SU-DHL-6 (cell line): ENCODE results near the gene CLSTN2.

Source experiments
- H2AFZ ChIP-seq: fragments of 200-600 bp; sonication (generic); 2 replicates; pipeline ENCODE4 v1.6.1; 2014; ENCODE audit warnings: low read depth, mild to moderate bottlenecking, moderate library complexity, mixed read lengths, antibody characterized with exemption, low read length; ENCODE audit not compliant: severe bottlenecking
- H3F3A ChIP-seq: fragments of 200-600 bp; shearing (Covaris generic); 2 replicates; pipeline ENCODE4 v1.6.0; 2016; ENCODE audit warnings: antibody characterized with exemption, mild to moderate bottlenecking; ENCODE audit not compliant: insufficient read depth
- H3K27ac ChIP-seq: fragments of 200-600 bp; sonication (generic); 2 replicates; pipeline ENCODE4 v1.5.1; 2016; ENCODE audit warnings: low read depth, mild to moderate bottlenecking, low read length, moderate library complexity, mixed read lengths
- H3K27me3 ChIP-seq: fragments of 200-600 bp; sonication (generic), shearing (Covaris generic); 2 replicates; pipeline ENCODE4 v1.6.0; 2014; ENCODE audit warnings: mild to moderate bottlenecking, low read length
- H3K36me3 ChIP-seq: fragments of 200-600 bp; sonication (generic); 2 replicates; pipeline ENCODE4 v1.6.1; 2014; ENCODE audit warnings: mild to moderate bottlenecking, low read length, mixed read lengths
- H3K4me2 ChIP-seq: fragments of 300-600, 200-600 bp; shearing (Covaris generic), sonication (generic); 2 replicates; pipeline ENCODE4 v1.6.0; 2014; ENCODE audit warnings: low read length, low read depth, mild to moderate bottlenecking; ENCODE audit not compliant: poor library complexity, severe bottlenecking
- H3K4me3 ChIP-seq: fragments of 200-600 bp; sonication (generic); 2 replicates; pipeline ENCODE4 v1.5.1; 2014; ENCODE audit warnings: antibody characterized with exemption, low read length, mild to moderate bottlenecking, mixed read lengths; ENCODE audit not compliant: insufficient read depth, poor library complexity, severe bottlenecking
- H3K79me2 ChIP-seq: fragments of 200-600 bp; sonication (generic); 2 replicates; pipeline ENCODE4 v1.6.1; 2014; ENCODE audit warnings: mild to moderate bottlenecking, low read length, moderate library complexity; ENCODE audit not compliant: insufficient read depth
- H3K9ac ChIP-seq: fragments of 200-600 bp; sonication (generic); 2 replicates; pipeline ENCODE4 v1.7.0; 2014; ENCODE audit warnings: mild to moderate bottlenecking, low read length
- H3K9me2 ChIP-seq: fragments of 200-600 bp; sonication (generic); replicated peaks from 2 replicates; pipeline ENCODE4 v1.6.1; 2014; ENCODE audit warnings: low read length; ENCODE audit not compliant: insufficient read depth
- H3K9me3 ChIP-seq: fragments of 200-600 bp; sonication (generic); 2 replicates; pipeline ENCODE4 v1.6.1; 2014; ENCODE audit warnings: low read length, mixed read lengths; ENCODE audit not compliant: insufficient read depth
- H4K20me1 ChIP-seq: fragments of 200-600 bp; sonication (generic); 2 replicates; pipeline ENCODE4 v1.6.1; 2014; ENCODE audit warnings: low read depth, mild to moderate bottlenecking, antibody characterized with exemption, low read length, moderate library complexity, mixed read lengths
- EZH2phosphoT487 ChIP-seq: fragments of 200-600 bp; sonication (generic), shearing (Covaris generic); conservative IDR thresholded peaks from 2 replicates; pipeline ENCODE4 v1.6.1; 2018; ENCODE audit warnings: mild to moderate bottlenecking, antibody characterized with exemption, low read length, moderate library complexity, mixed read lengths
- TF ChIP-seq, protein P1 (sequence below): fragments of 200-600 bp; sonication (generic); IDR thresholded peaks from one replicate; pipeline ENCODE4 v1.5.1; 2017; ENCODE audit warnings: antibody characterized with exemption, mild to moderate bottlenecking, low read length, moderate library complexity; ENCODE audit not compliant: insufficient read depth, poor library complexity, severe bottlenecking

Gene CLSTN2

GRCh38 chr3:140370686-140371085 is 435.7 kb downstream of the CLSTN2 start:
- no peak overlapping the region for H3K4me3 ChIP-seq
- no peak overlapping the region for H3K9ac ChIP-seq
- TF ChIP-seq EZH2phosphoT487, result no peak
- TF ChIP-seq, protein P1, sequence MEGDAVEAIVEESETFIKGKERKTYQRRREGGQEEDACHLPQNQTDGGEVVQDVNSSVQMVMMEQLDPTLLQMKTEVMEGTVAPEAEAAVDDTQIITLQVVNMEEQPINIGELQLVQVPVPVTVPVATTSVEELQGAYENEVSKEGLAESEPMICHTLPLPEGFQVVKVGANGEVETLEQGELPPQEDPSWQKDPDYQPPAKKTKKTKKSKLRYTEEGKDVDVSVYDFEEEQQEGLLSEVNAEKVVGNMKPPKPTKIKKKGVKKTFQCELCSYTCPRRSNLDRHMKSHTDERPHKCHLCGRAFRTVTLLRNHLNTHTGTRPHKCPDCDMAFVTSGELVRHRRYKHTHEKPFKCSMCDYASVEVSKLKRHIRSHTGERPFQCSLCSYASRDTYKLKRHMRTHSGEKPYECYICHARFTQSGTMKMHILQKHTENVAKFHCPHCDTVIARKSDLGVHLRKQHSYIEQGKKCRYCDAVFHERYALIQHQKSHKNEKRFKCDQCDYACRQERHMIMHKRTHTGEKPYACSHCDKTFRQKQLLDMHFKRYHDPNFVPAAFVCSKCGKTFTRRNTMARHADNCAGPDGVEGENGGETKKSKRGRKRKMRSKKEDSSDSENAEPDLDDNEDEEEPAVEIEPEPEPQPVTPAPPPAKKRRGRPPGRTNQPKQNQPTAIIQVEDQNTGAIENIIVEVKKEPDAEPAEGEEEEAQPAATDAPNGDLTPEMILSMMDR, result no peak
- H3F3A ChIP-seq, result no peaks in the 10 kb centered on the region
- no peak overlapping the region for H3K4me2 ChIP-seq
- no peaks in the 10 kb centered on the region for H4K20me1 ChIP-seq
- H3K79me2 ChIP-seq, result no peaks in the 10 kb centered on the region
- no peaks in the 10 kb centered on the region for H3K9me2 ChIP-seq
- no peaks in the 10 kb centered on the region for H3K36me3 ChIP-seq
- no peaks in the 10 kb centered on the region for H3K9me3 ChIP-seq
- H3K27ac ChIP-seq, result no peak overlapping the region
- no peak overlapping the region for H2AFZ ChIP-seq
- no peaks in the 10 kb centered on the region for H3K27me3 ChIP-seq

DNA sequence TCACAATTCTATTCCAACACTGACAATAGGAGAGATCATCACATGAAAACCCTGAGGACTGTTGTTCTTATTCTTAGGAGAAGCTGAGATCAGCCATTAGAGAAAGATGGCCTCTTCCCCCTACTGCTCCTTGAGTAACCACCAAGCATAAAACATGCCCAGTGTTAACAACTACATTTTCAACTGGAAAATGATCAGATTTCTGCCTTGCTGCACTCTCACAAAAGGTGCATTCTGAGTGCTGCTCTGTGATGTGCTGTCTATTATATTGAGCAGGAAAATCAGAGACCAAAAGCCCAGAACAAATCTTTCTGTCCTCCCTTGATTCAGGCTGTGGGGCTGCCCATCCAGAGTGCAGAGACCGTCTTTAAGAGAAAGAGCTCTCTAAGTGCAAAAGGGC is 438.2 kb downstream of the CLSTN2 start:
- Histone ChIP-seq H3K79me2 (no peaks in the 10 kb centered on the region), H2AFZ (no peak overlapping the region), H3K4me3 (no peak overlapping the region), H3F3A (no peaks in the 10 kb centered on the region), H3K27ac (no peak overlapping the region), H3K9me3 (no peaks in the 10 kb centered on the region), H3K27me3 (no peaks in the 10 kb centered on the region), H3K36me3 (no peaks in the 10 kb centered on the region), H3K9ac (no peak overlapping the region), H4K20me1 (no peaks in the 10 kb centered on the region), H3K4me2 (no peak overlapping the region), H3K9me2 (no peaks in the 10 kb centered on the region)
- TF ChIP-seq EZH2phosphoT487, result no peak
- TF ChIP-seq, protein P1, result no peak

DNA sequence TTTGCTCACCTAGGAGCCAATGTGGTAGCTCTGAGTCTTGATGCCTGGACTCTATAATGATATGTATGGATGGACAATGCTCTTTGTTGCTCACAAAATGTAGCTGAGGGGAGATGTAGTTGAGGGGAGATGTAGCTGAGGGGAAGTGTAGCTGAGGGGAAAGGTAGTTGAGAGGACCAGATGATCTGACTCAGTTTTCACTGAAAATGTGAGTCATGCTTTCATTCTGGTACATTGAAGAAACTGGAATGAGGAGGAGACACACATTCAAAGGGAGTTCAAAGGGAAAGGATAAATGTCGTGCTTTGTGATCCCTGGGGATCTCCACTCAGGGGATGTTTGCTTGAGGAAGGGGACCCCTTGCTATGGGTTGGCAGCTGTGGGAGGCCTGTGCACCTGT is 440.0 kb downstream of the CLSTN2 start:
- no peaks in the 10 kb centered on the region for H3K9me3 ChIP-seq
- H3K27me3 ChIP-seq, result no peaks in the 10 kb centered on the region
- no peak overlapping the region for H3K4me2 ChIP-seq
- no peak for TF ChIP-seq EZH2phosphoT487
- TF ChIP-seq, protein P1, result no peak
- H4K20me1 ChIP-seq, result no peaks in the 10 kb centered on the region
- H3K27ac ChIP-seq, result no peak overlapping the region
- no peak overlapping the region for H3K4me3 ChIP-seq
- H3K36me3 ChIP-seq, result no peaks in the 10 kb centered on the region
- no peaks in the 10 kb centered on the region for H3F3A ChIP-seq
- H3K9ac ChIP-seq, result no peak overlapping the region
- no peaks in the 10 kb centered on the region for H3K9me2 ChIP-seq
- H3K79me2 ChIP-seq, result no peaks in the 10 kb centered on the region
- H2AFZ ChIP-seq, result no peak overlapping the region
